GM19468 (cell line): ENCODE results near the gene RNF220.

Experiments
- ATAC-seq: cut with Tn5 transposase; IDR thresholded peaks from one replicate; pipeline ENCODE4 v1.9.1; 2021; ENCODE audit warnings: mild to moderate bottlenecking, moderate library complexity, moderate number of reproducible peaks; ENCODE audit not compliant: unreplicated experiment; ENCODE audit errors: extremely low read depth

The RNF220 gene

DNA sequence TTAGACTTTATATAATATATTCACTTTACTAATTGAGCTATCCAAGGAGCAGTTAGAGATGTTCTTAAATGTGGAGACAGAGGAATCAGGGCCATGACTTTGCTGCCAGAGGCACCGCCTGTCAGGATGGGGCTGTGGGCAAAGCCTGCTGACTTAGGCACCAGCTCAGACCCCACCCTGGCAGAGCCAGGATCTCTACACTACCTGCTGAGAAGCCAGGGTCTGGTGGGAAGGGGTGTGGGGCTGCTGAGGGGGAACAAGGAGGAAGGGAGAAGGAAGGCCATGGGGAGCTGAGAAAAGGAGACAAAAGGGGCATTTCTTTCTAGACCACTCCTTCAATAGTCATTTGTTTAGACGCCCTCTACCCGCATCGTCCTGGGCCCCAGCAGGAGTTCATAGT, 164.4 kb downstream of the RNF220 start:
- no peak for ATAC-seq

DNA sequence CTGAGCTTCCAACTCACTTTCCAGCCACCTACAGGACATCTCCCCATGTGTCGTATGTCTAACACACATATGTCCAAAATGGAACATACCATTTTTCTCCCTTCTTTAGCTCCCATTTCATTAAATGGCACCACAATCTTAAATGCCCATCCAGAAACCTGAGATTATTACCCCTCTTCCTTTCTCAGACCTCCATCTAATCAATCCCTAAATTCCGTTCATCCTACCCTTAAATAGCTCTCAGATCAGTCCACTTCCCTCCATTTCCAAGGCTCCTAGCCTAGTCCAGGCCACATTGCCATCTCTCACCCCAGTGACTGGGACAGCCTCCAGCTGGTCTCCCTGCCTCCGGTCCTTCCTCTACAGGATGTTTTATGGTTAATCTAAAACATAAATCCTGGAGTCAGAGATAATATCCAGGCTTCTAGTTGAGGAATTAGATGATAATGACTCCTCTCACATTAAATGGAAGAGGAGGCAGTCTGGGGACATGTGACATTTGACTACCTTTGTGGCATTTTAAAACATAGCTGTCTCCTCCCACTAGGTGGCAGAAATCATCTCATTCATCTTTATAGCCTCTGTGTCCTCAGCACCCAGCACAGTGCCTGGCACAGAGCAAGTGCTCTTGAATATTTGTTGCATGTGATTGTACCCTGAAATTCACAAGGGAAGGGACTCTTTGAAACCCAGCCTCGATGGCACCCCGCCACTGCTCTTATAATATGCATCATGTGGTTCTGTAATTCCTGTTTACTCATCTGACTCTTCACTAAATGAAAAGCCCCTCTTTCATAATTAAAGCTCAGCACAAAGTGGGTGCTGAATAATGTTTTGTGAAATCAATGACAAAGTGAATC, 166.9 kb downstream of the RNF220 start:
- no peak for ATAC-seq

DNA sequence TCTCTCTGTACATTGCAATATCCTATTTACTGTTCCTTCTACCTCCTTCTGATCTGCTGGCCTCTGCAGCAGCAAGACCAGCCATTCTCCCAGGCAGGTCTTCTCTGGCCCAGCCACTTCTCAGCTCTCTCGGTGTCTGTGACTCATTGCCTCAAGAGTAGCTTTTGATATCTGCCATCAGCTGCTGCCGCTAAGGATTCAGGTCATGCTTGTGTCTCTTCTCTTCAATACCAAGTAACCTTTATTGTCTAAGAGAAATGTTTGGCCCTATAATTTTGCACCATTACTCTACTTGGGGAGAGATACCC, 167.5 kb downstream of the RNF220 start:
- ATAC-seq = no peak

DNA sequence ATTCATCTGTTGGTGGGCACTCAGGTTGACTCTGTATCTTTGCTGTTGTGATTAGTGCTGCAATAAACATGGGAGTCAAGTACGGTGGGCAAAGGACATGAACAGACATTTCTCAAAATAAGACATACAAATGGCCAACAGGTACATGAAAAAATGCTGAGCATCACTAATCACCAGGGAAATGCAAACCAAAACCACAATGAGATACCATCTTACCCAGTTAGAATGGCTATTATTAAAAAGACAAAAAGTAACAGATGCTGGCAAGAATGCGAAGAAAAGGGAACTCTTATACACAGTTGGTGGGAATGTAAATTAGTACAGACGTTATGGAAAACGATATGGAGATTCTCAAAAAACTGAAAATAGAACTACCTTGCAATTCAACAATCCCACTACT, 170.3 kb downstream of the RNF220 start:
- no peak for ATAC-seq

DNA sequence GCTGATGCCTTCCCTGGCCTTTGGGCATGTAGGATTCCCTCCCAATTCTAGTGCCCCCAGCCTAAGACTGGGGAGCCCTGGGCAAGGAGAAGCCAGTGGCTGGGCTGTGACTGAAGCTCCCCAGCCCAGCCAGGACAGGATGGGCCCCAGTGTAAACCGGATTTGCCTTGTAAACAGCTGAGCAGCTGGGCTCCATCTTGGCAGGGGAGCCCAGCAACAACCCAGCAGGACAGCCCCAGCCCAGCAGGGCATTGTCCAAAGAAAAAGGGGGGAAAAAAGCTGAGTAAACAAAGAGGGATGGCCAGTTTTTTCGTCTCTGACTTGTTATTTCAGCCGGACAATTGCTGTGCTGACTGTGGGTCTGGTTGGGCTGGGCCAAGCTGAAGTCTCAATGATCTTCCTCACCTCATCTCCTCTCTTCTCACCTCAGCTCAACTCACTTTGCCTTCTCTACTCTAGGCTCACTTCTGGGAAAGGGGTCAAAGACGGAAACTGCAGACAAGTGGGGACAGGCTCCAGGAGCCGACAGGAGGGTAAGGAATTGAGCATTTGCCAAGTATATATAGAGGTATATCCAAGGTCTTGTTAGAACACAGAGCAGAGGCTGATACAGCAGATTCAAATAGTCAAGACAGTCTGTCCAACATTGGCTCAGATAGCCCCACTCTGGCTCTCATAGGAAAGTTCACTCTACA, 171.5 kb downstream of the RNF220 start:
- ATAC-seq = no peak

DNA sequence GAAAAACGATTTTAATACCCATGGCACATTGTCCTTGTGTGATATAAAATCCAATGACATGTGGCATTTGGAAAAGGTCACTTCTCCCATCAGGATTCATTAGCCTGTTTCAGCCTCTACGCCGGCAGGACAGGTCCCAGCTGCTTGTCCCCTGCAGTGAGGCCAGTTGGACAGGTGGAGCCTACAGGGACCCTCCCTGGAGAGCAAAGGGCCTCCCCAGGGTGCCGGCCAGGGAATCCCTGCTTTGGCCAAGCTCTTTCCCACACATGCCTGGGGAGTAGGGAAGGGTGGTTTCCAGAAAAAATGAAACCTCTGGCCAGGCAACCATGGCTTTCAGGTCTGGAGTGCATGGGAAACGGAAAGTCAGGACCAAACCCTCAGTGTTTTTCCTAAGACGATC, 176.2 kb downstream of the RNF220 start:
- no peak for ATAC-seq

DNA sequence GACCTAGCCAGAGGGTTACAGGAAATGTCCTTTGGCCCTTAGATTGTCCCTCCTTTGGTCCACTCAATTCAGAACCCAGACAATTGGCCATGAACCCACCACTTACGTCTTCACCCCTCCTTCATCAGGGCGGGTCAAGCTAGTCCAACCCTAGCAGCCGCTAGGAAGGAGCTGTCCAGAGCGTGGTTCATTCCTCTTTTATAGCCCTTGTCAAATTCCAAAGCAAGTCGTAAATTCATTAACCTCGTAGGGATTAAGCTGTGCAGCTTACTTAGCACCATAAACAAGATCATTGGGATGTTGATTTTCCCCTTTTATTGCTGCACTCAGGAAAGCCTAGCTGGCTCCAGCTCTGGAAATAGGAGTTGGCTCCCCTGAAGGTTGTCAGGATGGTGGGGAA, 179.1 kb downstream of the RNF220 start:
- ATAC-seq = no peak

DNA sequence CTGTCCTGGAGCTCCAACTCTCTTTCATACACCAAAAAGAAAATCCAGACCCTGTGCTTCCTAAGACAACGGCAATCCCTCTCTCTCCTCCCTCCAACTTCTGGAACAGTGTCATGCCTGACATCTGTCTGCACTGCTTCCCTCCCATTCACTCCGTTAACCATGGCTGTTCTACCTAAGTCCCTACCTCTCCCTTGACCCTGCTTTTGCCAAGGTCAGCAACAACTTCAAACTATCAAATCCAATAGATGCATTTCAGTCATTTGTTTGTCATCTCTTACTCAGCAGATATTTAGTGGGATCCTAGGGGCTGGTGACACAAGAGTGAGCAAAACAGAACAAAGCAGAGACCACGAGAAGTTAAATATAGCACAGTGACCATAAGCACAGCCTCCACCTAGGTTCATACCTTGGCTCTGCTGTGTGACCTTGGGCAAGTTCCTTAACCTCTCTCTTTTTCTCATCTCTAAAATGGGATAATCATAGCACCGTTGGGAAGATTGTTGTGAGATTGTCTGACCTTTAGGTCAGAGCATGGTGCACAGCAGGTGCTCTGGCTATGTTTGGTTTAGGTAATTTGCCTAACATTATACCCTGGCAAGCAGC, 180.4 kb downstream of the RNF220 start:
- no peak for ATAC-seq

DNA sequence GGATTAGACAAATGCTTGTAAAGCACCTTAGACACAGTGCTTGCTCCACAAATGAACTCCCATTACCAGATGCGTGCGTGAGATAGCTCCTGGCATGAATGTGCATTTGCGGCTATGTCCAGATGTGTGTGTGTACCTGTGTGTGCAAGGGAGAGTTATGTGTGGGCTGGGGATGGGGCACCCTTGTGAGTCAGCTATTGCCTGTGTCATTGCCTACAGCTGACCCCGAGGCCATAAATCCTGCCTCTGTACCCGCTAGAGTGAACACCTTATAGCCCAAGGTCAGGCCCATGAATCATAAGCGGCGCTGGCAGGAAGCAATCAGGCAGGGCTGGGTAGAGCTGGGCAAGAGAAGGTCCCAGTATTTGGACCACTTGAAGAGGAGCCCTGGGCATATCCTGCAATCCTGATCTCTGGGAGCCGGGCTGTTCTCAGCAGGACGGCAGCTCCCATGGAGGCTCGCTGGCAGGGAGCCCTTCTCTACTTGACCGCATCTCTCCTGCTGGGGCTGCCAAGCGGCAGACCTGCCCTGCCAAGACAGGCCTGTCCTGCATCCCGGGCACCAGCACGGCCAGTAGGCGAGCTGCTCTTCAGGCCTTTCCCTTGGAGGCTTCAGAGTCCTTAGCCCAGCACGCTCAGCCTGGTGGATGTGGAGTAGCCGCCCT, 182.9 kb downstream of the RNF220 start:
- no peak for ATAC-seq

DNA sequence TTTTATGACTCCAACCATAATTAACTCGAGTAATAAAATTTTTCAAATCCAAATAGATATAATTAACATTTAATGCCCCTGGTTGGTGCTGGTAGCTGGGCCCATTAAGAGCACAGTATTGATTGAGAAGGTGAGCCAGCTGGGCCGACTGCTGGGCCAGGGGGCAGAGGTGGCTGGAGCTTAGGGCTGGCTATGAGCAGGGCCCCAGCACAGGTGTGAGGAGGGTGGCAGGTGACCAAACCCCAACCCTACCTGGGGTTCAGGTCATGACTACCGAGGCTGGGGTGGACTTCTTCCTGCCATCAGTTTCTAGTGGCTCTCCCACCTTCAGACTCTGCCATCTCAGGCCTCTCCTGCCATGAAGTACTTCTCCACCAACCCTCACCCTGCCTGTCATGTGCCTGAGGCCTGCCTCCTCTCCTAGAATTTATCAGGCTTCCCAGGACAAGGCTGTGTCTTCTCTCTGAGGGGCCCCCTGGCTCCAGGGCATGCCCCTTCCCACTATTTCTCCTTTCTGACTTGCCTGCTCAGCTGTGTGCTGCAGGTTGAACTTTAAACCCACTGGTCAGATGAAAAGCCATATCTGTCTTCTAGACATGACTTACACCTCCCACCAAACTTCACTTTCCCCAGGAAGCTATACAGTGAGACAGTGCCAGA, 183.6 kb downstream of the RNF220 start:
- no peak for ATAC-seq

DNA sequence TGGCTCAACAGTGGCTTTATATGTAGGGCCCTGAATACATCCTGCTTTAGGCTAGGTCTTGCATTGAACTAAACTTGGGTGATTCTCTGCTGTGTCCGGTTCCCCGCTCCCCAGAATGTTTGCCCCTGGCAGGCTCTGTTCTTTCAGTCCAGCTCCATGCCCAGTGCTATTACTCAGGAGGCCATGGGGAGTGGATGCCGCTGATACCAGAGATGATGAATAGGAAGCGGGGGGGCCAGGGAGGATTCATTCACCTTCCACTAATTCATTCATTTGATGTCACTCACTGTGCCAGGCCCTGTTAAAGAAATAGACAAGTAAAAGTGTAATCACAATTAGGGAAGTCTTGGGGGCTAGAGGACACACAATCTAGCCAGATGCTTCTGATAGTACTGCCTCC, 185.4 kb downstream of the RNF220 start:
- no peak for ATAC-seq

DNA sequence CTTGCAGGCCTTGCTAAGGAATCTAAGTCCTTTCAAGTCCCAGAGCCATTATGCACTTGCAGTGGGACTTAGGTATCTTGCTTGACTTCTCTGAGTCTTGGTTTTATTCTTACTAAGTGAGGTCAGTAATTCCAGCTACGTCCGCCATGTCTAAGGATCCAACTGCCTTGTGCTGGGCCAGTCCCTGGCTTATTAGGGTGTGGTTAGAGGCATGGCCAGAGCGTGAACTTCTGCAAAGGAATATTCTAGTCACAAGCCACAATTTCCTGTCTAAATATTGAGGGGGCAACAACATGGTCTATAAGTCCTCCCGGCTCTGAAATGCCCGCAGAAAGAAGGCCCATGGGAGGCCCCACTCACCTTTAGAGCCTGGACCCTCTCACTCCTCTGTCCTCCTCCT, 186.3 kb downstream of the RNF220 start:
- ATAC-seq = no peak

DNA sequence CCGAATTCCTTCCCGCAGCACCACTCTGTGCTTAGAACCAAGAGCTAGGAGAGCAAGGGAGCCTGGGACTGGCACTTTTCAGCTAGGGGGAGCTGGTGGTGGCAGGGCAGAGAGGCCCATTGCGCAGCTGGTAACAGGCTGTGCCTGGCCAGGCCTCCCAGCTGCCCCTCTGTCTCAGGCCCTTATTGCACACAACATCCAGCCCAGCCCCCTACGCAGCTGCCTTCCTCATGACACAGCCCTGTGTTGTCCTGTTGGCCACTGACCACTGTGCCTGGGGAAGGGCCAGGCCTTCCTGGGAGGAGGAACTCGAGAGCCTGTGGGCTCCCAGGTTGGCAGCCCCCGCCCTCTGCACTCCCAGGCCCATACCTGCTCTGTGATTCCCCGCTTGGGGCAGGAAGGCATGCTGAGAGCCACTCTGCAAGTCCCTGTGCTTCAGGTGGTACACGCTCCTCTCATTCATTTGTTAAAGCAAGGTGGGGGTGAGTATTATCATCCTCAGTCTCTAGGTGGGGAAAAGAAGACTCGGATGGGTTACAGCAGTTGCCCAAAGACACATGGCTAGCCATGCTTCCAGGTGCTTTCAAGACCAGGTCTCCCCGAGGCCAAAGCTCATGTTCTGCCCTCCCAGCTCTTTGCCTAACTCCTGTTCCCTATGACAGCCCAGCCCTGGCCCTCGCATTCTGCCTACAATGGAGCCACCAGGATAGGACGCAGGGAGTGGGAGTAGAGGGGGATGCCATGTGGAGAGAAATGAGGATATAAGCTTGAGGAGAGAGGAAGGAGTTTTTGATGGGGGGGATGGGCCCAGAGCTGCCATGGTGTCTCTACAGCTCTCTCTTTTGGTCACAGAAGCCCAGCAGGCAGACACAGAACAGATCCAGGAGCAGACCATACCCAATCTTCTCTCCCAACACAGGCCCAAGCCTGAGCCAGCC, 187.4 kb downstream of the RNF220 start:
- no peak for ATAC-seq

DNA sequence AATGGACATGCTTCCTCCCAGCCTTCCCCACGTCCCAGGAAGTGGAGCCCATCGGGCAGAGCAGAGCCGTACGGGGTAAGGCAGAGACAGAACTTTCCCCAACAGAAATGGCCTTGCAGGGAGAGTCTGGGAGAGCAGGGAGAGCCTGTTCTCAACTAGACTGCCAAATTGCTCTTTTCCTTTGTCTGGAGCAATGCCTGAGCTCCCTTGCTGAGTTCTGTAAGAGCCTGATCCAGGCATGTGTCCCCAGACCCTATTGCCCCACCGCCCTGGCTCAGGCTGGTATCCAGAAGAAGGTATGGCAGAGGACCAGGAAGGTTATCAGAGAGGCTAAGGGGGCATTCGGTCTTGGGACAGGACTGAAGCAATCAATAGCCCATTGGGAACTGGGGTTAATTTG, 189.3 kb downstream of the RNF220 start:
- ATAC-seq = no peak

DNA sequence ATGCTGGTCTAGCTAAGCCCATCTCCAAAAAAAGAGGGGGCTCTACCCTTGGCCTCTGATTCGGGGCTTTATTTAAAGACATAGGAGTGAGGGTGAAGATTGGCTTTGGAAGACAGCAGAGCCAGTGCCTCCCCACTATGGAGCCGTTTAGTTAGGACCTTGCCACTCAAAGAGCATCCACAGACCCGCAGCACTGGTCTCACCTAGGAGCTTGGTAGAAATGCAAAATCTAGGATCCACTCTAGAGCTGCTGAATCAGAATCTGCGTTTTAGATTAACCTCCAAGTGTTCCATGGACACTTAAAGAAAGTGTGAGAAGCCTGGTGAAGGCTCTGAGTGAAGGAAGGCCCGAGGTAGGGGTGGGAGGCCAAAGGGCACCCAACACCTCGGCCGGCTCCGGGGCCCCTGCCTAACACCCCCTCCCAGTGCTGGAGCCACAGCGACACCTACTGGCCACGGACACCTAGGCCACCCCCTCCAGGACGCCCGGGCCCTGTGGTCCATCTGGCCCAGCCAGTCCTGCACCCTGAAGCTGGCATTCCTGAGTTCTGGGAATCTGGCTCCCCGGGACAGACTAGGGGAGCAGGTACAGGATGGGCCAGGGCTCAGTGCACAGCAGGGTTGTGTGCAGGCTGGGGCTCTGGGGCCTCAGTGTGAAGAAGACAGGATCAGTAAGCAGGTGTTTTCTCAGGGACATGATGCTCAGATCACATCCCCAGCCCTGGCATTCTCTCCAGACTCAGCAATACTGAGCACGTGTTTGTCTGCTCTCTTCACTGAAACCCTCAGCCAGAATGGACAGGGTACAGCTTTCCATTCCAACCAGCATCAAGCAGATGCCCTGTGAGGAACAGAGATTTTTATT, 190.0 kb downstream of the RNF220 start:
- ATAC-seq = no peak

DNA sequence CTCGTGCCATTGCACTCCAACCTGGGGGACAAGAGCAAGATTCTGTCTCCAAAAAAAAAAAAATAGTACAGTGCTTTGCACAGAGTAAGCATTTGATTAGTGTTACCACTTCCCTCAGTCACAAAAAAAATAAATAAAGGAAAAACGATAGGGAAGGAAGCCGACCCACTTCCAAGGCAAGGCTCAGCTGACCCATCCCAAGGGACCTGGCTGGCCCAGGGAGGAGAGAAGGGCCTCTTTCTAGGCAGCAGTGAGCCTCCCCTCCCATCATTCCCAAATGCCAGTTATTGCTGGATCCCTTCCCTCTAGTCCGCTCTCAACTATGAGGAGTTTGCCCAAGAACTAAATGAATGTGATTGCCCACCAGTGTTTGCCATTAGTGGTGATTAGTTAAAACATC, 191.5 kb downstream of the RNF220 start:
- ATAC-seq = no peak

DNA sequence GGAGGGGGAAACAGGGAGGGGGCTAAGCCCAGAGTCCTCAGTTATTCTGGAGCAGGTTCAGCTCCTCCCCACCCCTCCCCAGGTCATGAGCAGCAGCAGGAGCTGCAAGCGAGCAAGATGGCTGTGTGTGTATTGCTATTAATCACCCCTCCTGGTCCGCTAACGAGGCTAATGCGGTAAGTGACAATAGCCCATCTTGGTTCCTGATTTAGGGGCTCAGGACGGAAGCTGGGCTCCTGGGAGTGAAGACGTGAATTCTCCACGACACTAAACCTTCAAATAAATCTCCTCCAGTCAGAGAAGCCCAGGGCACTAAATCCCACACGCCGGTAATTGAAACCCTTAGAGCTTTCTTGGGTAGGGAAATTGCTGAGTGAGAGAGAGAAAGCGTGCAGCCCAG, 193.1 kb downstream of the RNF220 start:
- no peak for ATAC-seq
